WTC11 (cell line): Measurements from ENCODE around the gene EZR.

Source experiments
- SMAD4 ChIP-seq: sonication (generic); formaldehyde crosslinking; IDR thresholded peaks from 2 replicates; pipeline ENCODE4 v1.8.0; 2022; ENCODE audit warnings: mild to moderate bottlenecking, missing genetic modification reagents
- ZNF138 ChIP-seq: sonication (generic); formaldehyde crosslinking; conservative IDR thresholded peaks from 2 replicates; pipeline ENCODE4 v1.8.1; 2022; ENCODE audit warnings: mild to moderate bottlenecking, moderate library complexity, missing genetic modification reagents
- TF ChIP-seq, protein P1 (sequence below): sonication (generic); formaldehyde crosslinking; IDR thresholded peaks from 2 replicates; pipeline ENCODE4 v1.8.1; 2023; ENCODE audit warnings: mild to moderate bottlenecking, missing genetic modification reagents
- TF ChIP-seq, protein P2 (sequence below): fragments of 200-600 bp; IDR thresholded peaks from 2 replicates; pipeline ENCODE4 v1.8.0; 2022; ENCODE audit warnings: antibody characterized with exemption
- TF ChIP-seq, protein P3 (sequence below): sonication (generic); formaldehyde crosslinking; IDR thresholded peaks from 2 replicates; pipeline ENCODE4 v1.8.1; 2023; ENCODE audit warnings: mild to moderate bottlenecking, missing genetic modification reagents, moderate library complexity
- TF ChIP-seq, protein P4 (sequence below): sonication (generic); formaldehyde crosslinking; IDR thresholded peaks from 2 replicates; pipeline ENCODE4 v1.8.0; 2022; ENCODE audit warnings: mild to moderate bottlenecking, missing genetic modification reagents
- TF ChIP-seq, protein P5 (sequence below): sonication (generic); formaldehyde crosslinking; IDR thresholded peaks from 2 replicates; pipeline ENCODE4 v1.8.1; 2022; ENCODE audit warnings: mild to moderate bottlenecking, moderate library complexity, missing genetic modification reagents
- TF ChIP-seq, protein P6 (sequence below): sonication (generic); formaldehyde crosslinking; IDR thresholded peaks from 2 replicates; pipeline ENCODE4 v1.8.0; 2022; ENCODE audit warnings: mild to moderate bottlenecking, missing genetic modification reagents
- TF ChIP-seq, protein P7 (sequence below): sonication (generic); formaldehyde crosslinking; conservative IDR thresholded peaks from 2 replicates; pipeline ENCODE4 v1.8.1; 2023; ENCODE audit warnings: mild to moderate bottlenecking, low read depth, missing genetic modification reagents, moderate library complexity
- TF ChIP-seq, protein P8 (sequence below): sonication (generic); formaldehyde crosslinking; IDR thresholded peaks from 2 replicates; pipeline ENCODE4 v1.8.0; 2023; ENCODE audit warnings: mild to moderate bottlenecking, missing genetic modification reagents
- TF ChIP-seq, protein P9 (sequence below): fragments of 250-450 bp; sonication (Bioruptor Pico); IDR thresholded peaks from 2 replicates; pipeline ENCODE4 v2.1.2; 2022; ENCODE audit warnings: mild to moderate bottlenecking, moderate library complexity

DNA sequence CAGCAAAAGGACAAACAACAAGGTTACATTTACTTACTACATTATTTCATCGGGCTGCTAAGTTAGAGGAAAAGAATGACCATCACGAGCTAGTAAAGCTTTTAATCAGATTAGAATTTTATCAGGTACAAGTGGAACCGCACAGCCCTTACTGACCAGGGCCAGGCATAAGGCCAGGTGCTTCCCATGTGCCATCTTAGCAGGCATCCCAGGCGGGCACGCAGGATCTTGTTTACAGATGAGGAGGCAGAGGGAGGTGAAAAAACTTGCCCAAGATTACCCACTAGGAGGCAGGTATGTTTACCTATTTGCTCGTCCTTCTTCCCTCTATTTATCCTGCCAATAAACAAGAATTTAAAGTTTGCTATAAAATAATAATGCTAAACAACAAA is 10.7 kb downstream of the EZR start:
- TF ChIP-seq, protein P1, sequence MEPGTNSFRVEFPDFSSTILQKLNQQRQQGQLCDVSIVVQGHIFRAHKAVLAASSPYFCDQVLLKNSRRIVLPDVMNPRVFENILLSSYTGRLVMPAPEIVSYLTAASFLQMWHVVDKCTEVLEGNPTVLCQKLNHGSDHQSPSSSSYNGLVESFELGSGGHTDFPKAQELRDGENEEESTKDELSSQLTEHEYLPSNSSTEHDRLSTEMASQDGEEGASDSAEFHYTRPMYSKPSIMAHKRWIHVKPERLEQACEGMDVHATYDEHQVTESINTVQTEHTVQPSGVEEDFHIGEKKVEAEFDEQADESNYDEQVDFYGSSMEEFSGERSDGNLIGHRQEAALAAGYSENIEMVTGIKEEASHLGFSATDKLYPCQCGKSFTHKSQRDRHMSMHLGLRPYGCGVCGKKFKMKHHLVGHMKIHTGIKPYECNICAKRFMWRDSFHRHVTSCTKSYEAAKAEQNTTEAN: no peak
- TF ChIP-seq, protein P2, sequence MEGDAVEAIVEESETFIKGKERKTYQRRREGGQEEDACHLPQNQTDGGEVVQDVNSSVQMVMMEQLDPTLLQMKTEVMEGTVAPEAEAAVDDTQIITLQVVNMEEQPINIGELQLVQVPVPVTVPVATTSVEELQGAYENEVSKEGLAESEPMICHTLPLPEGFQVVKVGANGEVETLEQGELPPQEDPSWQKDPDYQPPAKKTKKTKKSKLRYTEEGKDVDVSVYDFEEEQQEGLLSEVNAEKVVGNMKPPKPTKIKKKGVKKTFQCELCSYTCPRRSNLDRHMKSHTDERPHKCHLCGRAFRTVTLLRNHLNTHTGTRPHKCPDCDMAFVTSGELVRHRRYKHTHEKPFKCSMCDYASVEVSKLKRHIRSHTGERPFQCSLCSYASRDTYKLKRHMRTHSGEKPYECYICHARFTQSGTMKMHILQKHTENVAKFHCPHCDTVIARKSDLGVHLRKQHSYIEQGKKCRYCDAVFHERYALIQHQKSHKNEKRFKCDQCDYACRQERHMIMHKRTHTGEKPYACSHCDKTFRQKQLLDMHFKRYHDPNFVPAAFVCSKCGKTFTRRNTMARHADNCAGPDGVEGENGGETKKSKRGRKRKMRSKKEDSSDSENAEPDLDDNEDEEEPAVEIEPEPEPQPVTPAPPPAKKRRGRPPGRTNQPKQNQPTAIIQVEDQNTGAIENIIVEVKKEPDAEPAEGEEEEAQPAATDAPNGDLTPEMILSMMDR: no peak
- TF ChIP-seq, protein P3, sequence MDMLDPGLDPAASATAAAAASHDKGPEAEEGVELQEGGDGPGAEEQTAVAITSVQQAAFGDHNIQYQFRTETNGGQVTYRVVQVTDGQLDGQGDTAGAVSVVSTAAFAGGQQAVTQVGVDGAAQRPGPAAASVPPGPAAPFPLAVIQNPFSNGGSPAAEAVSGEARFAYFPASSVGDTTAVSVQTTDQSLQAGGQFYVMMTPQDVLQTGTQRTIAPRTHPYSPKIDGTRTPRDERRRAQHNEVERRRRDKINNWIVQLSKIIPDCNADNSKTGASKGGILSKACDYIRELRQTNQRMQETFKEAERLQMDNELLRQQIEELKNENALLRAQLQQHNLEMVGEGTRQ (CRISPR knock-in tag): no peak
- TF ChIP-seq SMAD4 (CRISPR knock-in tag) (no peak), ZNF138 (no peak)
- TF ChIP-seq, protein P4, sequence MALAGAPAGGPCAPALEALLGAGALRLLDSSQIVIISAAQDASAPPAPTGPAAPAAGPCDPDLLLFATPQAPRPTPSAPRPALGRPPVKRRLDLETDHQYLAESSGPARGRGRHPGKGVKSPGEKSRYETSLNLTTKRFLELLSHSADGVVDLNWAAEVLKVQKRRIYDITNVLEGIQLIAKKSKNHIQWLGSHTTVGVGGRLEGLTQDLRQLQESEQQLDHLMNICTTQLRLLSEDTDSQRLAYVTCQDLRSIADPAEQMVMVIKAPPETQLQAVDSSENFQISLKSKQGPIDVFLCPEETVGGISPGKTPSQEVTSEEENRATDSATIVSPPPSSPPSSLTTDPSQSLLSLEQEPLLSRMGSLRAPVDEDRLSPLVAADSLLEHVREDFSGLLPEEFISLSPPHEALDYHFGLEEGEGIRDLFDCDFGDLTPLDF (CRISPR knock-in tag): no peak
- TF ChIP-seq, protein P5, sequence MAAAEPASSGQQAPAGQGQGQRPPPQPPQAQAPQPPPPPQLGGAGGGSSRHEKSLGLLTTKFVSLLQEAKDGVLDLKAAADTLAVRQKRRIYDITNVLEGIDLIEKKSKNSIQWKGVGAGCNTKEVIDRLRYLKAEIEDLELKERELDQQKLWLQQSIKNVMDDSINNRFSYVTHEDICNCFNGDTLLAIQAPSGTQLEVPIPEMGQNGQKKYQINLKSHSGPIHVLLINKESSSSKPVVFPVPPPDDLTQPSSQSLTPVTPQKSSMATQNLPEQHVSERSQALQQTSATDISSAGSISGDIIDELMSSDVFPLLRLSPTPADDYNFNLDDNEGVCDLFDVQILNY (CRISPR knock-in tag): no peak
- TF ChIP-seq, protein P6, sequence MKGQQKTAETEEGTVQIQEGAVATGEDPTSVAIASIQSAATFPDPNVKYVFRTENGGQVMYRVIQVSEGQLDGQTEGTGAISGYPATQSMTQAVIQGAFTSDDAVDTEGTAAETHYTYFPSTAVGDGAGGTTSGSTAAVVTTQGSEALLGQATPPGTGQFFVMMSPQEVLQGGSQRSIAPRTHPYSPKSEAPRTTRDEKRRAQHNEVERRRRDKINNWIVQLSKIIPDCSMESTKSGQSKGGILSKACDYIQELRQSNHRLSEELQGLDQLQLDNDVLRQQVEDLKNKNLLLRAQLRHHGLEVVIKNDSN (CRISPR knock-in tag): no peak
- TF ChIP-seq, protein P7, sequence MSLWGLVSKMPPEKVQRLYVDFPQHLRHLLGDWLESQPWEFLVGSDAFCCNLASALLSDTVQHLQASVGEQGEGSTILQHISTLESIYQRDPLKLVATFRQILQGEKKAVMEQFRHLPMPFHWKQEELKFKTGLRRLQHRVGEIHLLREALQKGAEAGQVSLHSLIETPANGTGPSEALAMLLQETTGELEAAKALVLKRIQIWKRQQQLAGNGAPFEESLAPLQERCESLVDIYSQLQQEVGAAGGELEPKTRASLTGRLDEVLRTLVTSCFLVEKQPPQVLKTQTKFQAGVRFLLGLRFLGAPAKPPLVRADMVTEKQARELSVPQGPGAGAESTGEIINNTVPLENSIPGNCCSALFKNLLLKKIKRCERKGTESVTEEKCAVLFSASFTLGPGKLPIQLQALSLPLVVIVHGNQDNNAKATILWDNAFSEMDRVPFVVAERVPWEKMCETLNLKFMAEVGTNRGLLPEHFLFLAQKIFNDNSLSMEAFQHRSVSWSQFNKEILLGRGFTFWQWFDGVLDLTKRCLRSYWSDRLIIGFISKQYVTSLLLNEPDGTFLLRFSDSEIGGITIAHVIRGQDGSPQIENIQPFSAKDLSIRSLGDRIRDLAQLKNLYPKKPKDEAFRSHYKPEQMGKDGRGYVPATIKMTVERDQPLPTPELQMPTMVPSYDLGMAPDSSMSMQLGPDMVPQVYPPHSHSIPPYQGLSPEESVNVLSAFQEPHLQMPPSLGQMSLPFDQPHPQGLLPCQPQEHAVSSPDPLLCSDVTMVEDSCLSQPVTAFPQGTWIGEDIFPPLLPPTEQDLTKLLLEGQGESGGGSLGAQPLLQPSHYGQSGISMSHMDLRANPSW (CRISPR knock-in tag): no peak
- TF ChIP-seq, protein P8, sequence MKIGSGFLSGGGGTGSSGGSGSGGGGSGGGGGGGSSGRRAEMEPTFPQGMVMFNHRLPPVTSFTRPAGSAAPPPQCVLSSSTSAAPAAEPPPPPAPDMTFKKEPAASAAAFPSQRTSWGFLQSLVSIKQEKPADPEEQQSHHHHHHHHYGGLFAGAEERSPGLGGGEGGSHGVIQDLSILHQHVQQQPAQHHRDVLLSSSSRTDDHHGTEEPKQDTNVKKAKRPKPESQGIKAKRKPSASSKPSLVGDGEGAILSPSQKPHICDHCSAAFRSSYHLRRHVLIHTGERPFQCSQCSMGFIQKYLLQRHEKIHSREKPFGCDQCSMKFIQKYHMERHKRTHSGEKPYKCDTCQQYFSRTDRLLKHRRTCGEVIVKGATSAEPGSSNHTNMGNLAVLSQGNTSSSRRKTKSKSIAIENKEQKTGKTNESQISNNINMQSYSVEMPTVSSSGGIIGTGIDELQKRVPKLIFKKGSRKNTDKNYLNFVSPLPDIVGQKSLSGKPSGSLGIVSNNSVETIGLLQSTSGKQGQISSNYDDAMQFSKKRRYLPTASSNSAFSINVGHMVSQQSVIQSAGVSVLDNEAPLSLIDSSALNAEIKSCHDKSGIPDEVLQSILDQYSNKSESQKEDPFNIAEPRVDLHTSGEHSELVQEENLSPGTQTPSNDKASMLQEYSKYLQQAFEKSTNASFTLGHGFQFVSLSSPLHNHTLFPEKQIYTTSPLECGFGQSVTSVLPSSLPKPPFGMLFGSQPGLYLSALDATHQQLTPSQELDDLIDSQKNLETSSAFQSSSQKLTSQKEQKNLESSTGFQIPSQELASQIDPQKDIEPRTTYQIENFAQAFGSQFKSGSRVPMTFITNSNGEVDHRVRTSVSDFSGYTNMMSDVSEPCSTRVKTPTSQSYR (CRISPR knock-in tag): no peak
- TF ChIP-seq, protein P9, sequence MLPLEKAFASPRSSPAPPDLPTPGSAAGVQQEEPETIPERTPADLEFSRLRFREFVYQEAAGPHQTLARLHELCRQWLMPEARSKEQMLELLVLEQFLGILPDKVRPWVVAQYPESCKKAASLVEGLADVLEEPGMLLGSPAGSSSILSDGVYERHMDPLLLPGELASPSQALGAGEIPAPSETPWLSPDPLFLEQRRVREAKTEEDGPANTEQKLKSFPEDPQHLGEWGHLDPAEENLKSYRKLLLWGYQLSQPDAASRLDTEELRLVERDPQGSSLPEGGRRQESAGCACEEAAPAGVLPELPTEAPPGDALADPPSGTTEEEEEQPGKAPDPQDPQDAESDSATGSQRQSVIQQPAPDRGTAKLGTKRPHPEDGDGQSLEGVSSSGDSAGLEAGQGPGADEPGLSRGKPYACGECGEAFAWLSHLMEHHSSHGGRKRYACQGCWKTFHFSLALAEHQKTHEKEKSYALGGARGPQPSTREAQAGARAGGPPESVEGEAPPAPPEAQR (CRISPR knock-in tag): no peak
